ENCODE measurements around the gene PPFIA3.
A peak's percentile ranks its signal among the peaks of the same experiment; 100 is the strongest.

DNA sequence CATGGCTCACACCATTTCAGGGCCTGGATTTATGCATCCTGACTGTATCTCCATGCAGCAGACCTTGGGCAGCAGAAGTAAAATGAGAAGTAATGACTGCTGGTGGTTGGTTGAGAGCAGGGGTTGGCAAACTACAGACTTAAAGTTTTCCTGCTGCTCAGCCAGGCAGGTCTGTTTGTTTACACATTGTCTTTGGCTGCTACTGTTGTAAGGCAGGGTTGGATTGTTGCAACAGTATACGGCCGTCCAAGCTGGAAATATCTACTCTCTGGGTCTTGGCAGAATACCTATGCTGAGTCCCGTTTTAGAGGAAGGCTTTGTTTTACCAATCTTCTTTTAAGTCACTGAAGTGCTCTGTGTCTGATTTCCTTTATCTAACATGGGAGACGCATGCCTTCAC, 20.5 kb upstream of the PPFIA3 start:
- TF ChIP-seq, protein P1, sequence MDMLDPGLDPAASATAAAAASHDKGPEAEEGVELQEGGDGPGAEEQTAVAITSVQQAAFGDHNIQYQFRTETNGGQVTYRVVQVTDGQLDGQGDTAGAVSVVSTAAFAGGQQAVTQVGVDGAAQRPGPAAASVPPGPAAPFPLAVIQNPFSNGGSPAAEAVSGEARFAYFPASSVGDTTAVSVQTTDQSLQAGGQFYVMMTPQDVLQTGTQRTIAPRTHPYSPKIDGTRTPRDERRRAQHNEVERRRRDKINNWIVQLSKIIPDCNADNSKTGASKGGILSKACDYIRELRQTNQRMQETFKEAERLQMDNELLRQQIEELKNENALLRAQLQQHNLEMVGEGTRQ (IDR thresholded peaks at IDR 0.05; ENCODE audit: low read length) = no peak
- TF ChIP-seq, protein P2, sequence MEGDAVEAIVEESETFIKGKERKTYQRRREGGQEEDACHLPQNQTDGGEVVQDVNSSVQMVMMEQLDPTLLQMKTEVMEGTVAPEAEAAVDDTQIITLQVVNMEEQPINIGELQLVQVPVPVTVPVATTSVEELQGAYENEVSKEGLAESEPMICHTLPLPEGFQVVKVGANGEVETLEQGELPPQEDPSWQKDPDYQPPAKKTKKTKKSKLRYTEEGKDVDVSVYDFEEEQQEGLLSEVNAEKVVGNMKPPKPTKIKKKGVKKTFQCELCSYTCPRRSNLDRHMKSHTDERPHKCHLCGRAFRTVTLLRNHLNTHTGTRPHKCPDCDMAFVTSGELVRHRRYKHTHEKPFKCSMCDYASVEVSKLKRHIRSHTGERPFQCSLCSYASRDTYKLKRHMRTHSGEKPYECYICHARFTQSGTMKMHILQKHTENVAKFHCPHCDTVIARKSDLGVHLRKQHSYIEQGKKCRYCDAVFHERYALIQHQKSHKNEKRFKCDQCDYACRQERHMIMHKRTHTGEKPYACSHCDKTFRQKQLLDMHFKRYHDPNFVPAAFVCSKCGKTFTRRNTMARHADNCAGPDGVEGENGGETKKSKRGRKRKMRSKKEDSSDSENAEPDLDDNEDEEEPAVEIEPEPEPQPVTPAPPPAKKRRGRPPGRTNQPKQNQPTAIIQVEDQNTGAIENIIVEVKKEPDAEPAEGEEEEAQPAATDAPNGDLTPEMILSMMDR (IDR thresholded peaks at IDR 0.05; ENCODE audit: control extremely low read depth in 1 of 3, insufficient read depth in 1 of 3, low read depth in 1 of 3, low read length in 3 of 3) = no peak
- no peak for TF ChIP-seq POLR2A (IDR thresholded peaks at IDR 0.05; ENCODE audit: control extremely low read depth in 1 of 2, low read depth in 2 of 2, low read length in 2 of 2)
- no peak for TF ChIP-seq CBX5 (IDR thresholded peaks at IDR 0.05; ENCODE audit: low read depth, low read length)
- no peak for TF ChIP-seq EP300 (IDR thresholded peaks at IDR 0.05; ENCODE audit: borderline replicate concordance in 1 of 2, low read depth in 2 of 2, low read length in 2 of 2)
- no peak for TF ChIP-seq MAFK (IDR thresholded peaks at IDR 0.05; ENCODE audit: low read depth, low read length)
- TF ChIP-seq EZH2 (IDR thresholded peaks at IDR 0.05; ENCODE audit: low read depth, low read length, severe bottlenecking) = no peak
- TF ChIP-seq RAD21 (IDR thresholded peaks at IDR 0.05 in 1 of 2, conservative IDR thresholded peaks at IDR 0.05 in 1 of 2; ENCODE audit: low read depth in 2 of 2, low read length in 2 of 2) = no peak
- TF ChIP-seq, protein P3, sequence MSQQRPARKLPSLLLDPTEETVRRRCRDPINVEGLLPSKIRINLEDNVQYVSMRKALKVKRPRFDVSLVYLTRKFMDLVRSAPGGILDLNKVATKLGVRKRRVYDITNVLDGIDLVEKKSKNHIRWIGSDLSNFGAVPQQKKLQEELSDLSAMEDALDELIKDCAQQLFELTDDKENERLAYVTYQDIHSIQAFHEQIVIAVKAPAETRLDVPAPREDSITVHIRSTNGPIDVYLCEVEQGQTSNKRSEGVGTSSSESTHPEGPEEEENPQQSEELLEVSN (IDR thresholded peaks at IDR 0.05) = no peak
- no peak for TF ChIP-seq ZNF274 (IDR thresholded peaks at IDR 0.05; ENCODE audit: borderline replicate concordance, extremely low read depth, low read length)
- no peak for TF ChIP-seq CHD1 (IDR thresholded peaks at IDR 0.05; ENCODE audit: low read depth, low read length)
- TF ChIP-seq TAF1 (IDR thresholded peaks at IDR 0.05; ENCODE audit: low read depth, low read length) = no peak
- no peak for TF ChIP-seq YY1 (IDR thresholded peaks at IDR 0.05; ENCODE audit: low read depth, low read length)
- 0 out of 2 replicates have a peak, but pooled peaks have one; percentile 19 for TF ChIP-seq POLR2AphosphoS5 (IDR thresholded peaks at IDR 0.05; ENCODE audit: low read depth, low read length)

All from H1 (cell line).